NK-92 (cell line): ENCODE results near the gene KLF3.

Experiments
- DNase-seq: peaks from one replicate; lab custom pipeline; 2025; ENCODE audit not compliant: unreplicated experiment; lab: John Stamatoyannopoulos, UW

The KLF3 gene

DNA sequence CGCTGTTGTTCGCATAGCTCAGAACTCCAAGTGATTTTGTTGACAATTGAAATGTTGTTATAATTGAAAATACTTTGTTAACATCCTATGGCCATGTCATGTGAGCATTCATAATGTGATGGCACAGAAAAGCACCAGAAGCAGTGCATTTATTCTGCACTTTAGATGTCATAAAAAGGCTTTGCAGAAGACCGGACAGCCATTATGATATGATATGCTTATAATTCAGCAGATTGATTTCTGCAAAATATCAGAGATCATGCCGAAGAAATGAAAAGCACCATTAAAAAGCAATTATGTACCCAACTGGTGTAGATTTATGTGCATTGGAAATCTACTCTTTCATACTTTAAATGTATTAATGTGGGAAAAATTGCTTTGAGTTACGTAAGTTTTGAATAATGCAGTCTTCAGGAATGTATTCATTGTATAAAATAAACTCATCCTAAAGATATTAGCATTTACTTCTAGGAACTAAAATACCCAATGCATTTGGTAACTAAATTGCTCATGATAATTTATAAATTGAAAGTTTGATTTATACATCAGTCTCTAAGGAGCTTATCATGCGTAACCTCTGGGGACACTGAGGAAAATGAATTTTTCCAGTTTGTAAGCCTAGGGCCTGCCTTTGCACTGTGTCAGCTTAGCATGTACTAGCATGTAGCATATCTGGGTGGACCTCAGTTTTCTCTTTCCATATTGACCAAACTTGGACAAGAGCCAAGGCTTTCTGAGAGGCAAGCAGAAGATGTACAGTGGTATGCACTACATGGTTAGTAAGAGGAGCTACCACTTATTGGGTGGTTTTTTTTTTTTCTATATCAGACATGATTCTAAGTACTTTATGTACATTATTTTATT is 75.2 kb downstream of the KLF3 start:
- DNase-seq: no peak

DNA sequence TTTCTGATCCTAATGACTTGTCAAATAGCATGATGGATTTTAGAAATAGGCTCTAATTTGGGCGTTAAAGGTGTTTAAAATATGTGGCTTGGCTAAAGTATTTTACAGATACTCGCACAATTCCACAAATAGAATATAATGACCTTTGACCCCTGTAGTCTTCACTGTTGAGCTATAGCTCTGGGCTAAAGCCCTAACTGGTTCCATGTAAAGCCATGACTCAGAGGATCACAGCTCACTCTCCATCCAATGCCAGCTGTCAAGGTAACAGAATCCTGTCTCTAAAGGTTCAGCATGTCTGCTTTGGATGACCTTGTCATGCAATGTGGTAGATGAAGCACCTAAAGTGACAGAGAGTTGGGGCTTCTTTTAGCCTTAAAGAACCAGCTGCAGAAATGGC is 76.3 kb downstream of the KLF3 start:
- no peak for DNase-seq

DNA sequence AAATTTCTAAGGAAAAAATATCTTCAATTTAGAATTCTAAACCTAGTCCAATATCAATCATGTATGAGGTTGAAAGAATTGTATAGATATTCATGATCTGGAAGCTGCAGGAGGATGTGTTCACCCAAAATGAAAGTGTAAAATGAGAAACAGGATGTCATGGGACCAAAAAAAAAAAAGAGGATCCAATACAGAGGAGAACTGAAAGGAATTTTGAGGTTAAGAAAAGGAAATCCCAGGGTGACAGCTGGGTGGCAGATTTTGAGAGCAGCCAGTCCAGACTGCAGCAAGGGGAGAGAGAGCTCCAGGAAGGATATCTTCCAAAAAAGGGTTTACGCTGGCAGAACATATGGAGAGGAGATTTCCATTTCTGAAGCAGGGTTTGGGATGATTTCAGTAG is 79.9 kb downstream of the KLF3 start:
- no peak for DNase-seq

DNA sequence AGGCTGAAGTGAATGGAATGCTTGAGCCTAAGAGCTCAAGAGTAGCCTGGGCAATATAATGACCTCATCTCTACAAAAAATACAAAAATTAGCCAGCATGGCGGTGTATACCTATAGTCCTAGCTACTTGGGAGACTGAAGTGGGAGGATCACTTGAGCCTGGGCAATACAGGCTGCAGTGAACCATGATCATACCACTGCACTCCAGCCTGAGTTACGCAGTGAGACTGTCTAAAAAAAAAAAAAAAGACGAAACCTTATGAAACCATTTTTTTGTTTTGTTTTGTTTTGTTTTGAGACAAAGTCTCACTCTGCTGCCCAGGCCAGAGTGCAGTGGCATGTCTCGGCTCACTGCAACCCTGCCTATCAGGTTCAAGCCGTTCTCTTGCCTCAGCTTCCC is 81.9 kb downstream of the KLF3 start:
- DNase-seq: no peak

DNA sequence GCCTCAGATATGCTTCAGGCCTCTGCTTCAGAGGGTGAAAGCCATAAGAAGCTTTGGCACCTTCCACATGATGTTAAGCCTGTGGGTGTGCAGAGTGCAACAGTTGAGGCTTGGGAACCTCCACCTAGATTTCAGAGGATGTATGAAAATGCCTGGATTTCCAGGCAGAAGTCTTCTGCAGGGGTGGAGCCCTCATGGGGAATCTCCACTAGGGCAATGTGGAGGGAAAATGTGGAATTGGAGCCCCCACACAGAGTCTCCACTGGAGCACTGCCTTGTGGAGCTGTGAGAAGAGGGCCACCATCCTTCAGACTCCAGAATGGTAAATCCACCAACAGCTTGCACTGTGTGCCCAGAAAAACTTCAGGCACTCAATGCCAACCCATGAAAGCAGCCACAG is 83.6 kb downstream of the KLF3 start:
- no peak for DNase-seq

DNA sequence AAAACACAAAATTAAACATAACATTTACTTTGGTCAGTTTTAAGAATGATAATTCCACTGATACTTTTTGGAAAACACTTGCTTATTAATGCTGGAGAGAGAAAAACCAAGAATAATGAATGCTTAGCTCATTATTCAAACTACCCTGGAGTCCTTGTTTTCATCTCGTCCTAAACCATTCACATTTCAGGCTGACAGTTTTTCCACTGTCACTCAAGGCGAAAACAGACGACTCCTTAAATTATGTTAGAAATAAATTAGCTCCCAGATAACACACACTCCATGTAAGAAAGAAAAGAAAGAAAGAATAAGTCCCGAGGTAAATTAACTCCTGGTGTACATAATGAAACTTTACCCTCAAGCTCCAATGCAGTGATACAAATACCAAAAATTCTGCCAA is 85.3 kb downstream of the KLF3 start:
- no peak for DNase-seq
